HG03460 (cell line): ENCODE results near the gene GRAP2.

Experiments
- ATAC-seq: cut with Tn5 transposase; IDR thresholded peaks from one replicate; pipeline ENCODE4 v1.9.1; 2021; ENCODE audit not compliant: unreplicated experiment

Gene GRAP2

DNA sequence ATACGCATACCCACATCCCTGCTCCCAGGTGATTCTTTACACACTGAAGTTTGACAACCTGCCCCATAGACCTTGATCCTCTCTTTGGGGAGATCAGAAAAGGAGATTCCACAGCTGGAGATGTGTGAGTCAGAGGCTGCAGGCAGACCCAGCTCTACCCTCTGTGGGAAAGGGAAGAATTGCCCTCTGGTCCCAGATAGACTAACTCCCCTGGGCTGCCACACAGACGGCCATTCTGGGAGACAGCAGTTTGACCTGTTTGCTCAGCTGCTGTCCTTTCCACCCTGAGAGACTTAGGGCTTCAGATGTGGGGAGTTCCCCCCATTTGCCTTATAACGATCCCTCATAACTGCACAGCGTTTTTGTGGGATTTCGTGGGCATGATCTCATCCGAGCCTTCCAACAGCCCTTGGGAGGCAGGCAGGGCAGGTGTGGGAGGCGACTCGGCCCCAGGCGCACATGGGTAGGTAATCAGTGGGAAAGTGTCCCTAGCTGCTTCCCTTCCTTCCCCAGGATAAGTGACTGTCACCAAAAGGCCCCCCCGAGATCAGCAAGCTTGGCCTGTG, 107.9 kb downstream of the GRAP2 start:
- no peak for ATAC-seq

DNA sequence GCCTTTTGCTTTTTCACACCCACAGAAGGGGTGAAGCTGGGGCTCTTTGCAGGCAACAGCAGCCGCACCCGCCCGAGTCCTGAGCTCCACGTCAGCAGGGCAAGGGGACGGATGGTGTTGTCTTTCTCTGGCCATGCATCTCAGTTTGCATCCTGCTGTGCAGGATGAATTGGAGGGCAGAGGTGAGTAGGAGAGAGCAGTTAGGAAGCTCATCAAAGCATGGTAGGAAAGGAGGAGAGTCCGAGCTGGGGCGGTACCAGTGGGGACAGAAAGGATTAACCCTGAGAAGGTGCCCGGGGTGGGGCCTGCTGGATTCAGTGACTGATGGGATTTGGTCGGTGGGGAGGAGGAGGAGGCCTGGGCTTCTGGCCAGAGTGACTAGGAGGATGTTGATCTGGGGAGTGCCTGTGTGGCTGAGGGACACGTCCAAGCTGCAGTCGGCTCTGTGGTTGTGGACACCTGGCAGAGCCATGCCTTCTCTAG, 108.4 kb downstream of the GRAP2 start:
- no peak for ATAC-seq

DNA sequence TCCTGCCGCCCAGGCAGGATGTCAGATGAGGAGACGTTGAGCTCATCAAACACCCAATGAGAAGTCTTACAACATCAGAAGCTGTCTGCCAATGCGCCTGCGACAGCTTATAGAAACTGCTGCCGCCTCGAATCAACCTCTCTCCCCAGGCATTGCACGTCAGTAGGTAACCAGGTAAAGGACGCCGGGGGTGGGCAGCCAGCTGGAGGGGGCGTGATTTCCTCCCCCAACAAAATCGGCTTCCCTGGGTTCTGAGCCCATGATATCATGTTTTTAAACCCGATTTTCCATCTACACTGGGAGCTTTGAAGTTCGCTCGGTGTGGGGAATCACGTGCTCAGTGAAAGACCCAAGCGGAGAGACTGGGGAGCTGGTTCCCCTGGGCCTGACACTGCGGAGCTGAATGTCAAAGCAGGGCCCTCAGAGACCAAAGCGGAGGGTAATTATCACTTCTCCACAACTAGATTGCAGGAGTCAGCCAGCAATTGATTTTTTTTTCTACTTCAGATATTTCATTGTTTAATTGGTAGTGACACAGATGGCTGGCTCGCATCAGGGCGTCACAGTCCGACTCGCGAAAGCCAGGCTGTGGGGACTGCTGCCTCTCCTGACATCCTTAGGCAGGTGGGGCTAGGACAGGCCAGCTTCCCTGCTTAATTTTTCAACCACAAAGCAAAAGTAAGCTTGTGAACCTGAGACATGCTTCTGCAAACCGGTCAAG, 109.2 kb downstream of the GRAP2 start:
- ATAC-seq = no peak

DNA sequence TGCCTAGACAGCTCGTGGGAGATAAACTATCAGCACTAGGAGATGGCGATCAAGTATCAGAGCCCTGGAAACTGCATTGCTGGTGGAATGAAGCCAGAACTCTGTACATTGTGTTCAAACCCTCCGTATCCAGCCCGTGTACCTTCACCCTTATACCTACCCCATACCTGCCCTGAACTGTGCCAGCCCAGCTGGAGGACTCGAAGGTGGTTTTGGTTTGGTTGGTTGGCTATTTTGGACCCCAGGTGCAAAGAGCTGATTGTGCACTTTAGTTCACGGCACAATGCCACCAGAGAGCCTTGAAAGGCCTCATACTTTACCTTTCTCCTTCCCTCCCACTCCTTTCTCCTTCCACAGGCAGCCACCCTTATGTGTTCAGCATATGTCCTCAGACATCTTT, 109.9 kb downstream of the GRAP2 start:
- ATAC-seq = no peak

DNA sequence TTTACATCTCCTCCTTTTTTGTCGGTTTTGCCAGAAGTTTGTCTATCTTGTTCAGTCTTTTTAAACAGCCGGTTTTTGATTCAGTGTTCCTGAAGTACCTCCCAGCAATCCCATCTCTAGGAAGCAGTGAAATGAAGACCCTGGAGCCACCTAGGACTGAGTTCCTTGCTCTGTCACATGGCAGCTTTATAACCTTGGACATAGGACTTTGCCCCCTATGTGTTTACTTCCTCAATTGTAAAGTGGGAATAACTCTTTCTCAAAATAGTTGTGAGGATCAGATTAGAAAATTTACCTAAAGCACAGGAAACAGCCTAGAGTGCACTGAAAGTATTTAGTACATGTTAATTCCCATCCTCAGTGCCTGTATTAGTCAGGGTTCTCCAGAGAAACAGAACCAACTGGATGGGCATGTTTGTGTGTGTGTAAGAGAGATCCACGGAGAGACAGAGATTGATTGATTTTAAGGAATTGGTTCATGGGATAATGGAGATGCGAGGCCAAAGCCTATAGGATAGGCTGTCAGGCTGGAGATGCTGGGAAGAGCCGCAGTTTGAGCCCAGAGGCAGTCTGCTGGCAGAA, 113.9 kb downstream of the GRAP2 start:
- no peak for ATAC-seq

DNA sequence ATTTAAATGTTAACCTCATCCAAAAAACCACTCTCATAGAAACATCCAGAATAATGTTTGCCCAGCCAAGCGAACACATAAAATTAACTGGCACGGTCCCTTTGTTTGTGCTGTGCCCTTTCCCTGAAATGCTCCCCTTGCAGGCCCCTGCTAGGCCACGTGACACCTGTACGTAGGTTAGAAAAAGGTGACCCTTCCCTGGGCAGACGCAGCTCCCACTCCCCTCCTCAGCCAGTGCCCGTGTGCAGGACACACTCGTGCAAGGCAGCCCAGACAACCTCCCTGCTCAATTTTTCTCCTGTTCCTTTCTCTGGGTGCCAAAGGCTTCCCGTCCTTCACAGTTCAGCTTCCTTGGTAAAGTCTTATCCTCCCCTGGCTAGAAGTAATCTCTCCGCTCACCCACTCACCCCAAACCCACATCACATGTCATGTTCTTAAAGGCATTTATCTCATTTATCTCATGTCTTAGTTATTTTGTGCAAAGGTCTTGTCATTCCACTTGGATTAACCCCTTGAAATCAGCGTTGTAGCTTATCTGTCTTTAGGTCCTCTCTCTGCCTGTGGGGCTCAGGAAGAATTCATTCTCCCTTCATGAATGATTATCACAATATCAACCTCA, 114.6 kb downstream of the GRAP2 start:
- ATAC-seq = no peak

DNA sequence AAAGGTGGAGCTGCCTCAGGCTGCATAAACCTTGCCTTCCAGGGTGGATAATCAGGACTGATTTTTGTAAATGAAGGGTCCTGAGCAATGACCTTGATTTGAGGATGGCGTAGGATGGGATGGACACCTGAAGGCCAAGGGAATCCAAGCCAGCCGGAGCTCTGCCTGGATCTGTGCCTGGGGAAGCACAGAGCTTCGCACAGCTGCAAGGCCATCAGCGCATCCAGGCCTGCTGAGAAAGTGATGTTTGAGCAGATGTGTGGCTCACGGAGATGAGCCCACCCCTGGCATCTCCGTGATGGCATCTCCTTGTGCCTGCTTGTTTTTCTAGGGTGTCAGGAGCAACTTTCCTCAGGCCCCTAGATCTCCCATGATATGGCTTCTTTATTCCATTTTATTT, 117.2 kb downstream of the GRAP2 start:
- ATAC-seq = no peak

DNA sequence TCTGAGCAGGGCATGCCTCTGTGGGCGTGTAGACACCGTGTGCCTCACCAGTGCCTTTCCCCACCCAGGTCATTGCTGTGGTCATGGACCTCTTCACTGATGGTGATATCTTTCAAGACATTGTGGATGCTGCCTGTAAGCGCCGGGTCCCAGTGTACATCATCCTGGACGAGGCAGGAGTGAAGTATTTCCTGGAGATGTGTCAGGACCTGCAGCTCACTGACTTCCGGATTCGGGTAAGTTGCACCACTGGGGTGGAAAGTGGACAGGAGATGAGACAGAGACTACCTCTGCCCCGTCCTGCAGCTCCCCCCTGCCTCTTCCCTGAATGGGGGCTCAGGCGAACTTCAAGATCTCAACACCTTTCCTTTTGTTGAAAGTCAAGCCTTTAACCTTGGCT, 118.2 kb downstream of the GRAP2 start:
- no peak for ATAC-seq

DNA sequence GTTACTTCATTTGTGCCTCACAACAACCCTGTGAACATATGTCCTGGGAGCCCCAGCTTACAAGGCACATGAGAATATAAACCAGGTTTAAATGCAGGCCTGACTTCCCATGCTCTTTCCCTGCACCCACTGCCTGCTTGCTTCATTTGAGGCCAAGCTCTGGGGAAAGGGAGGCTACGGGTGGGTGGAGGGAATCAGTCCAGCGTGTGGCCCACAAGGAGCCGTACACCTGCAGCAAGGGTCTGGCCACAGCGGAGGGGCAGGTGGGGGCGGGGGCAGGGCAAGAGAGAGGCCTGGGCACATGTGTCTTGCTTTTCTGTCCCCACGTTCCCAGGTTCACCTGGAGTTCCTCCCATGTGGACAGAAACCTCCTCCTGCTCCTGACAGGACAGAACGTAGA, 120.1 kb downstream of the GRAP2 start:
- ATAC-seq = no peak

DNA sequence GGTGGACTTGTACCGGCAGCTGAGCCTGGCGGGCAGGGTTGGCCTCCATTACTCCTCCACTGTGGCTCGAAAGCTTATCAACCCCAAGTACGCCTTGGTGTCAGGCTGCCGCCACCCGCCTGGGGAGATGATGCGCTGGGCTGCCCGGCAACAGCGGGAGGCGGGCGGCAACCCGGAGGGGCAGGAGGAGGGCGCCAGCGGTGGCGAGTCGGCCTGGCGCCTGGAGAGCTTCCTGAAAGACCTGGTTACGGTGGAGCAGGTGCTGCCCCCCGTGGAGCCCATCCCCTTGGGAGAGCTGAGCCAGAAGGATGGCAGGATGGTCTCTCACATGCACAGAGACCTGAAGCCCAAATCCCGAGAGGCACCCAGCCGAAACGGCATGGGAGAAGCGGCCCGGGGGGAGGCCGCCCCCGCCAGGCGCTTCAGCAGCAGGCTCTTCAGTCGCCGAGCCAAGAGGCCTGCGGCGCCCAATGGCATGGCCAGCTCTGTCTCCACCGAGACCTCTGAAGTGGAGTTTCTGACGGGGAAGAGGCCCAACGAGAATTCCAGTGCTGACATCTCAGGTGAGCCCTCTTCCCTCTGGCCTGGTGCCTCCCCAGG, 120.6 kb downstream of the GRAP2 start:
- no peak for ATAC-seq

DNA sequence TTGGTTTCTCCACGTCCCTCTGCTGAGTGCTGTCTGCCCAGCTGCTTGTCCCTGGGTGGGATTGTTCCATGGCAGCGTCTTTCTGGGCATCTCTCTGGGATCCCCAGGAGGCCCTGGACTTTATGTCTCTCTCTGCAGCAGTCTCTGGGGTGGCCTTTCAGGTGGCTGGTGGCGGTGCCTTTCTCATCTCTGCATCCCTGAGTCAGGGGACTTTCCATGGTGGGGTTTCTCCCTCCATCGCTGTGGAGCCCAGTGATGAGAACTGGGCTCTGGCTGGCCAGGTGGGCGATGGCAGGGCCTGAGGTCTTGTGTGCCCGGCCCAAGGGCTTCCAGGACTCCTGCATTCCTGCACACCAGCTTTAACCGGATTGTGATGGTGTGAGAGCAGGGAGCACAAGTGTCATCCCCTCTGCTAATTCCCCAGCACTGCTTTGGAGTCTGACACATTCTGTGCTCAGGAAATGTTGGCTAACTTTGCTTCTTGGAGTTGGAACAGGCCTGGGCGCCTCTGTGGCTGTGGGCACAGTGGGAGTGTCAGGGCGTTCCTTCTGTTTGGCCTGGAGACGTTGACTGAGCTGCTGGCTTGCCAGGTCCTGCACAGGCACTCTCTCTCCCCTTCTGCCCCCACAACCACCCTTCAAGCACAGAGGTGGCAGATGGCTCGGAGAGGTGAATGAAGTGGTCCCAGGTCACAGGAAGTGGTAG, 121.8 kb downstream of the GRAP2 start:
- ATAC-seq = no peak
